ENCODE data around the gene RGS1.

DNA sequence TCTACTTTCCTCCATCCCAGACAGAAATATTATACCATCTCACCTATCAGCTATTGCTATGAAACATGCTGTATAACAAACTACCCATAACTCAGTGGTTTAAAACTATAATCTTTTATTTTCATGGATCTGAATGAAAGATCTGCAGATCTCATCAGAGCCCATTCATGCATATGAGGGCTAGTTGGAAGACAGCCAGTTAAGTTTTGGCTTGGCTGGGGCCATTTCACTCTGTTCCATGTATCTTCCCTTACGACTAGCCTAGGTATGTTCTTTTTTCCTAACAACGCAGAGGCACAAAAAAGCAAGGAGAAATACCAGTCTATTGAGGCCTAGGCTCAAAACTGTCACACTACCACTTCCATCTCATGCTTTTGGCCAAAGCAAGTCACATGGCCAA is 28.1 kb upstream of the RGS1 start:
- no peak for TF ChIP-seq TAF1 (IDR thresholded peaks at IDR 0.05; ENCODE audit: low read depth, low read length)
- TF ChIP-seq POLR2A (IDR thresholded peaks at IDR 0.05; ENCODE audit: low read depth, low read length): no peak
- TF ChIP-seq POLR2AphosphoS5 (IDR thresholded peaks at IDR 0.05; ENCODE audit: low read depth, low read length): no peak
- TF ChIP-seq POU2F2 (IDR thresholded peaks at IDR 0.05; ENCODE audit: low read depth, low read length): no peak
- no peak for TF ChIP-seq PAX5 (IDR thresholded peaks at IDR 0.05; ENCODE audit: insufficient read depth, low read length, severe bottlenecking)
